HUES48 (cell line): ENCODE measurements around the gene KCNMA1.

Source experiments
- H3K27ac ChIP-seq: one replicate; pipeline ENCODE4 v1.7.0; 2013; ENCODE audit warnings: low read depth, low read length, inconsistent platforms
- H3K27me3 ChIP-seq: 2 replicates; pipeline ENCODE4 v1.6.1; 2013; ENCODE audit warnings: mild to moderate bottlenecking, low read length; ENCODE audit not compliant: control insufficient read depth, insufficient read depth
- H3K36me3 ChIP-seq: 2 replicates; pipeline ENCODE4 v1.6.1; 2013; ENCODE audit warnings: low read length; ENCODE audit not compliant: control insufficient read depth, insufficient read depth
- H3K4me1 ChIP-seq: 2 replicates; pipeline ENCODE4 v1.6.1; 2013; ENCODE audit warnings: mild to moderate bottlenecking, low read length; ENCODE audit not compliant: control insufficient read depth, insufficient read depth
- H3K4me3 ChIP-seq: 2 replicates; pipeline ENCODE4 v1.5.1; 2013; ENCODE audit warnings: mild to moderate bottlenecking, low read depth, low read length
- H3K9ac ChIP-seq: 2 replicates; pipeline ENCODE4 v1.6.1; 2013; ENCODE audit warnings: mild to moderate bottlenecking, low read depth, low read length, moderate library complexity
- H3K9me3 ChIP-seq: 2 replicates; pipeline ENCODE4 v1.6.1; 2013; ENCODE audit warnings: low read length; ENCODE audit not compliant: control insufficient read depth, insufficient read depth

Gene KCNMA1

GRCh38 chr10:77514870-77515269 lies 122.7 kb downstream of the KCNMA1 start:
- H3K9me3 ChIP-seq: no peaks in the 10 kb centered on the region
- no peak overlapping the region for H3K9ac ChIP-seq
- no peak overlapping the region for H3K27ac ChIP-seq
- no peak overlapping the region for H3K4me3 ChIP-seq
- peaks cover 12% of the 10 kb centered on the region for H3K4me1 ChIP-seq
- no peaks in the 10 kb centered on the region for H3K27me3 ChIP-seq
- H3K36me3 ChIP-seq: no peaks in the 10 kb centered on the region

- Histone ChIP-seq H3K27me3 (no peaks in the 10 kb centered on the region), H3K9ac (no peak overlapping the region), H3K27ac (no peak overlapping the region), H3K4me3 (no peak overlapping the region), H3K4me1 (peaks cover 12% of the 10 kb centered on the region), H3K36me3 (no peaks in the 10 kb centered on the region), H3K9me3 (no peaks in the 10 kb centered on the region)
Observed at GRCh38 chr10:77513781-77514331, 123.8 kb downstream of the KCNMA1 start.

- Histone ChIP-seq H3K27ac (no peak overlapping the region), H3K9ac (no peak overlapping the region), H3K4me3 (no peak overlapping the region), H3K4me1 (peaks cover 12% of the 10 kb centered on the region), H3K36me3 (no peaks in the 10 kb centered on the region), H3K9me3 (no peaks in the 10 kb centered on the region), H3K27me3 (no peaks in the 10 kb centered on the region)
Observed at GRCh38 chr10:77513220-77513619, 124.4 kb downstream of the KCNMA1 start.

- Histone ChIP-seq H3K4me1 (peaks cover 12% of the 10 kb centered on the region), H3K4me3 (no peak overlapping the region), H3K9me3 (no peaks in the 10 kb centered on the region), H3K27ac (no peak overlapping the region), H3K36me3 (no peaks in the 10 kb centered on the region), H3K9ac (no peak overlapping the region), H3K27me3 (no peaks in the 10 kb centered on the region)
Observed at GRCh38 chr10:77512219-77512578, 125.4 kb downstream of the KCNMA1 start.

GRCh38 chr10:77511498-77512218 lies 126.0 kb downstream of the KCNMA1 start:
- Histone ChIP-seq H3K36me3 (no peaks in the 10 kb centered on the region), H3K4me3 (no peak overlapping the region), H3K4me1 (peaks cover 12% of the 10 kb centered on the region), H3K27ac (no peak overlapping the region), H3K27me3 (no peaks in the 10 kb centered on the region), H3K9me3 (no peaks in the 10 kb centered on the region), H3K9ac (no peak overlapping the region)

- no peak overlapping the region for H3K27ac ChIP-seq
- no peak overlapping the region for H3K4me3 ChIP-seq
- H3K9ac ChIP-seq: no peak overlapping the region
- no peaks in the 10 kb centered on the region for H3K27me3 ChIP-seq
- H3K9me3 ChIP-seq: no peaks in the 10 kb centered on the region
- no peaks in the 10 kb centered on the region for H3K36me3 ChIP-seq
- H3K4me1 ChIP-seq: peaks cover 12% of the 10 kb centered on the region
Observed at GRCh38 chr10:77510695-77511094, 126.9 kb downstream of the KCNMA1 start.

GRCh38 chr10:77510294-77510693 lies 127.3 kb downstream of the KCNMA1 start:
- H3K4me1 ChIP-seq: peaks cover 12% of the 10 kb centered on the region
- no peaks in the 10 kb centered on the region for H3K36me3 ChIP-seq
- no peaks in the 10 kb centered on the region for H3K27me3 ChIP-seq
- no peaks in the 10 kb centered on the region for H3K9me3 ChIP-seq
- no peak overlapping the region for H3K27ac ChIP-seq
- H3K4me3 ChIP-seq: no peak overlapping the region
- no peak overlapping the region for H3K9ac ChIP-seq

- Histone ChIP-seq H3K27ac (no peak overlapping the region), H3K27me3 (no peaks in the 10 kb centered on the region), H3K4me3 (no peak overlapping the region), H3K9me3 (no peaks in the 10 kb centered on the region), H3K36me3 (no peaks in the 10 kb centered on the region), H3K4me1 (peaks cover 12% of the 10 kb centered on the region), H3K9ac (no peak overlapping the region)
Observed at GRCh38 chr10:77509391-77509790, 128.2 kb downstream of the KCNMA1 start.

- Histone ChIP-seq H3K27ac (no peak overlapping the region), H3K9me3 (no peaks in the 10 kb centered on the region), H3K9ac (no peak overlapping the region), H3K4me3 (no peak overlapping the region), H3K27me3 (no peaks in the 10 kb centered on the region), H3K36me3 (no peaks in the 10 kb centered on the region), H3K4me1 (peaks cover 12% of the 10 kb centered on the region)
Observed at GRCh38 chr10:77507291-77507880, 130.2 kb downstream of the KCNMA1 start.

- no peaks in the 10 kb centered on the region for H3K27me3 ChIP-seq
- no peaks in the 10 kb centered on the region for H3K36me3 ChIP-seq
- no peak overlapping the region for H3K27ac ChIP-seq
- H3K9ac ChIP-seq: no peak overlapping the region
- H3K4me3 ChIP-seq: no peak overlapping the region
- no peaks in the 10 kb centered on the region for H3K9me3 ChIP-seq
- peaks cover 8% of the 10 kb centered on the region for H3K4me1 ChIP-seq
Observed at GRCh38 chr10:77506517-77507200, 130.9 kb downstream of the KCNMA1 start.
